ENCODE data around the gene DYSF. TPM values are rescaled to one million over a fixed set of nuclear protein-coding genes. Genes with fewer than 3 reads are reported as not detected.

Gene DYSF
- total and polyA plus RNA-seq, 2 donors from 2014 or later: 11.3 to 19.8 TPM

GRCh38 chr2:71704688-71705087, 251.3 kb downstream of the DYSF start:
- H3K27me3 ChIP-seq (ENCODE audit: control insufficient read depth, insufficient read depth, low read length): no peaks in the 10 kb centered on the region
- H3K36me3 ChIP-seq (ENCODE audit: control insufficient read depth in 2 of 3, insufficient read depth in 3 of 3, low read length in 3 of 3): no peaks in the 10 kb centered on the region
- no peaks in the 10 kb centered on the region for H3K4me1 ChIP-seq (ENCODE audit: control insufficient read depth in 2 of 3, insufficient read depth in 2 of 3, low read depth in 1 of 3, low read length in 3 of 3)
- no peaks in the 10 kb centered on the region for H3K9me3 ChIP-seq (ENCODE audit: control insufficient read depth in 2 of 3, insufficient read depth in 1 of 3, low read length in 3 of 3)
- intact Hi-C loops (cut with DNase I): no loop called here
- TF ChIP-seq, protein P1, sequence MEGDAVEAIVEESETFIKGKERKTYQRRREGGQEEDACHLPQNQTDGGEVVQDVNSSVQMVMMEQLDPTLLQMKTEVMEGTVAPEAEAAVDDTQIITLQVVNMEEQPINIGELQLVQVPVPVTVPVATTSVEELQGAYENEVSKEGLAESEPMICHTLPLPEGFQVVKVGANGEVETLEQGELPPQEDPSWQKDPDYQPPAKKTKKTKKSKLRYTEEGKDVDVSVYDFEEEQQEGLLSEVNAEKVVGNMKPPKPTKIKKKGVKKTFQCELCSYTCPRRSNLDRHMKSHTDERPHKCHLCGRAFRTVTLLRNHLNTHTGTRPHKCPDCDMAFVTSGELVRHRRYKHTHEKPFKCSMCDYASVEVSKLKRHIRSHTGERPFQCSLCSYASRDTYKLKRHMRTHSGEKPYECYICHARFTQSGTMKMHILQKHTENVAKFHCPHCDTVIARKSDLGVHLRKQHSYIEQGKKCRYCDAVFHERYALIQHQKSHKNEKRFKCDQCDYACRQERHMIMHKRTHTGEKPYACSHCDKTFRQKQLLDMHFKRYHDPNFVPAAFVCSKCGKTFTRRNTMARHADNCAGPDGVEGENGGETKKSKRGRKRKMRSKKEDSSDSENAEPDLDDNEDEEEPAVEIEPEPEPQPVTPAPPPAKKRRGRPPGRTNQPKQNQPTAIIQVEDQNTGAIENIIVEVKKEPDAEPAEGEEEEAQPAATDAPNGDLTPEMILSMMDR (IDR thresholded peaks at IDR 0.05; ENCODE audit: borderline replicate concordance, extremely low read depth, insufficient read depth): no peak
- H3K9ac ChIP-seq (ENCODE audit: low read length in 3 of 3): no peak overlapping the region
- FAIRE-seq: no peak
- no peak overlapping the region for H3K27ac ChIP-seq (ENCODE audit: low read depth in 2 of 2, low read length in 2 of 2)
- H3K4me3 ChIP-seq (ENCODE audit: low read length in 3 of 3): no peak overlapping the region
- DNase-seq: peak in 1 of 5 donors; percentile 32

- DNase-seq (peak in 1 of 5 donors; percentile 49), FAIRE-seq (no peak)
- no peaks in the 10 kb centered on the region for H3K9me3 ChIP-seq (ENCODE audit: control insufficient read depth in 2 of 3, insufficient read depth in 1 of 3, low read length in 3 of 3)
- no peaks in the 10 kb centered on the region for H3K4me1 ChIP-seq (ENCODE audit: control insufficient read depth in 2 of 3, insufficient read depth in 2 of 3, low read depth in 1 of 3, low read length in 3 of 3)
- no peak overlapping the region for H3K9ac ChIP-seq (ENCODE audit: low read length in 3 of 3)
- intact Hi-C loops (cut with DNase I): no loop called here
- no peak overlapping the region for H3K4me3 ChIP-seq (ENCODE audit: low read length in 3 of 3)
- H3K27me3 ChIP-seq (ENCODE audit: control insufficient read depth, insufficient read depth, low read length): no peaks in the 10 kb centered on the region
- TF ChIP-seq, protein P1 (IDR thresholded peaks at IDR 0.05; ENCODE audit: borderline replicate concordance, extremely low read depth, insufficient read depth): no peak
- no peak overlapping the region for H3K27ac ChIP-seq (ENCODE audit: low read depth in 2 of 2, low read length in 2 of 2)
- H3K36me3 ChIP-seq (ENCODE audit: control insufficient read depth in 2 of 3, insufficient read depth in 3 of 3, low read length in 3 of 3): no peaks in the 10 kb centered on the region
Measured at GRCh38 chr2:71705171-71705960, 252.0 kb downstream of the DYSF start.

GRCh38 chr2:71706121-71706520, 252.8 kb downstream of the DYSF start:
- H3K9me3 ChIP-seq (ENCODE audit: control insufficient read depth in 2 of 3, insufficient read depth in 1 of 3, low read length in 3 of 3): no peaks in the 10 kb centered on the region
- H3K36me3 ChIP-seq (ENCODE audit: control insufficient read depth in 2 of 3, insufficient read depth in 3 of 3, low read length in 3 of 3): no peaks in the 10 kb centered on the region
- peak in 1 of 5 donors; percentile 41 for DNase-seq
- H3K4me1 ChIP-seq (ENCODE audit: control insufficient read depth in 2 of 3, insufficient read depth in 2 of 3, low read depth in 1 of 3, low read length in 3 of 3): no peaks in the 10 kb centered on the region
- TF ChIP-seq, protein P1 (IDR thresholded peaks at IDR 0.05; ENCODE audit: borderline replicate concordance, extremely low read depth, insufficient read depth): no peak
- FAIRE-seq: no peak
- no peak overlapping the region for H3K27ac ChIP-seq (ENCODE audit: low read depth in 2 of 2, low read length in 2 of 2)
- intact Hi-C loops (cut with DNase I): no loop called here
- no peak overlapping the region for H3K9ac ChIP-seq (ENCODE audit: low read length in 3 of 3)
- H3K4me3 ChIP-seq (ENCODE audit: low read length in 3 of 3): no peak overlapping the region
- H3K27me3 ChIP-seq (ENCODE audit: control insufficient read depth, insufficient read depth, low read length): no peaks in the 10 kb centered on the region

Measured in kidney (tissue), 14 donors.